ENCODE results near the gene PXK. TPM values are rescaled to one million over a fixed set of nuclear protein-coding genes. Genes with fewer than 3 reads are reported as not detected.

The PXK gene
- total and polyA plus RNA-seq, 10 of the 15 experiments (the other 5 are each of a cell fraction or from before 2014, with no cell fraction given) = 8.4 to 38.0 (median 27.6) TPM

DNA sequence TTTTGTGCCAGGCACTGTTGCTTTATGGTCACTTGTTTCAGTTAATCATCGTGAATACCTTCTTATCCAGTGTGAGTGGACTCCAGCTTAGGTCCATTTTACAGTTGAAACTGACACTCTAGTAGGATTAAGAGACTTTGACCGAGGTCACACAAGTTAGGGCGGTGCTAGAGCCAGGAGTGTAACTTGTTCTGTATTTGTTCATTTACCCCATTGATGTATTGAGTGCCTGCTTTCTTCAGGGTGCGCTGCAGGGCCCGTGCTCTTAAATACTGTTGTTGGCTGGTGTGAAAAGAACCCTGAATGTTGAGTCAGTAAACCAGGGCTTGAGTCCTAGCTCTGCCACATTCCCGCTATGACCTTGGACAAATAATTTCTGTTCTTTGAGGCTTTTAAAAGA lies 85.5 kb downstream of the PXK start (continued):
- no peak for TF ChIP-seq RAD51 (IDR thresholded peaks at IDR 0.05)

DNA sequence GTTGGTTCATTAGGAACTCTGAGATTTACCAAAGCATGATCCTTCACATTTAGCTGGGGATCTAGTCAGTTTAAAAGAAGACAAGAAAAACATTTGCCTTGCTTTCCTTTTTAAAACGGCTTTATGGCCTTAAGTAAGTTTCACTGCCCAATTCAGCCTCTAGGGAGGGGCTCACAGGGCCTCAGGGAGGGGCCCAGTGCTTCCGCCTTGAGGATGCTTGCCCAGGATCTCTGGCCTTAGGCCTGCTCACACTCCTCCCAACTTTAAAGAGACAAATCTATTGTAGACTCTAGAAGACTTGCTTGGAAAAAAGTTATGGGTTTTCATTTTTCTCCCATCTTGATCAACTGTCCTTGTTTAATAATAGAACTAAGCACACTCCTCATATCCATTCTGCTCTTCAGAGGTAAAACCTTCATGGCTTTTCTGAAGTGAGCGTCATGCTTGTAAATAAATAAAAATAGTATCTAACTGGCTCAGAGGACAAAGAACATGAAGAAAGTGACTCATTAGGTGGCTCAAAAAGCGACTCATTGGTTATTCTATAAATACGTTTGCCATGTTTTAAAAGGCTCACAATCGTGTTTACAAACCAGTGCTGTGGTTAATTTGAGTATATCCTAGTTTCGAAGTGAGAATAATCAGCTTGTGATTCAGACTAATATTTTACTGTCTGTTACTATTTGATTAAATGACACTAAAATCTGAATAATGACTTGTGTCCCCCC lies 87.3 kb downstream of the PXK start:
- Histone ChIP-seq H3K4me1 (ENCODE audit: control insufficient read depth, insufficient read depth, low read length) (peaks cover 24% of the 10 kb centered on the region), H3K27ac (ENCODE audit: control insufficient read depth, insufficient read depth) (peak overlapping the region; percentile 64), H2AFZ (ENCODE audit: control insufficient read depth, low read depth, low read length) (peak overlapping the region; percentile 24), H3K4me3 (no peak overlapping the region), H3K9ac (ENCODE audit: control insufficient read depth, insufficient read depth, low read length) (no peak overlapping the region), H4K20me1 (ENCODE audit: control insufficient read depth, insufficient read depth) (no peaks in the 10 kb centered on the region), H3K36me3 (ENCODE audit: control insufficient read depth in 2 of 2, insufficient read depth in 2 of 2, low read length in 1 of 2) (peaks cover 4 to 17% of the 10 kb centered on the region in 2 experiments; a peak in 2 of 4 replicates), H3K9me3 (replicated peaks; ENCODE audit: control insufficient read depth, insufficient read depth, low read length) (no peaks in the 10 kb centered on the region), H3K4me2 (ENCODE audit: control insufficient read depth, insufficient read depth) (peak overlapping the region; percentile 59), H3K79me2 (ENCODE audit: control insufficient read depth, insufficient read depth, low read length) (no peaks in the 10 kb centered on the region), H3K27me3 (replicated peaks in 1 of 2; ENCODE audit: control insufficient read depth in 2 of 2, insufficient read depth in 2 of 2, low read length in 1 of 2) (no peaks in the 10 kb centered on the region)
- ChIA-PET RAD21 (ENCODE audit: unreplicated experiment) (interaction anchor here (1.1 to 4.1 kb wide), 7 partner anchors 10 to 114 kb away, joined by 3 to 16 read pairs (median 4); partner anchors contain the start of genes HTD2 and RPP14), POLR2A (interaction anchor here (0.6 to 1.6 kb wide), 4 partner anchors 10 to 822 kb away, joined by 3 to 7 read pairs (median 4); no protein-coding TSS in a partner anchor), SMC1A (ENCODE audit: uncharacterized antibody, unreplicated experiment) (interaction anchor here (0.6 to 7.5 kb wide), 8 partner anchors 8 to 114 kb away, joined by 3 to 81 read pairs (median 3); partner anchors contain the start of genes HTD2, PXK and RPP14), CTCF (interaction anchor here (0.6 to 2.5 kb wide), 9 partner anchors 10 to 253 kb away, joined by 3 to 15 read pairs (median 3); partner anchors contain the start of genes HTD2, KCTD6 and RPP14)
- BruUV-seq (replicated peaks) = no TSS peak
- intact Hi-C loops (cut with micrococcal nuclease; ENCODE audit: unreplicated experiment) (no loop called here), in situ Hi-C loops (cut with MboI) (no loop called here)
- no peak for FAIRE-seq
- under 1% methylated on average over 7 of the region's 7 CpGs for WGBS (ENCODE audit: insufficient coverage, insufficient replicate concordance, low lambda C conversion rate, missing lambda C conversion rate)
- peak; percentile 32 for DNase-seq (ENCODE audit: low read depth, low spot score)
- peak; percentile 87 for ATAC-seq
- TF ChIP-seq STAT3 (IDR thresholded peaks at IDR 0.05; ENCODE audit: low read depth, low read length) (0 out of 2 replicates have a peak, but pooled peaks have one; percentile 69), EED (IDR thresholded peaks at IDR 0.05; ENCODE audit: low read depth) (no peak), RUNX3 (IDR thresholded peaks at IDR 0.05; ENCODE audit: low read length) (peak; percentile 96), MEF2B (IDR thresholded peaks at IDR 0.05; ENCODE audit: partially characterized antibody, poor library complexity, severe bottlenecking) (peak; percentile 82), MTA3 (IDR thresholded peaks at IDR 0.05; ENCODE audit: borderline replicate concordance, low read length) (peak; percentile 62; the same call in 1 of the 2 replicates), CEBPB (IDR thresholded peaks at IDR 0.05; ENCODE audit: borderline replicate concordance in 1 of 2, low read depth in 2 of 2, low read length in 2 of 2) (0 out of 4 replicates have a peak, but pooled peaks of 1 of the 2 experiments have one; percentile 57), GABPA (IDR thresholded peaks at IDR 0.05; ENCODE audit: low read depth) (peak; percentile 53; the same call in 1 of the 2 replicates), MEF2A (IDR thresholded peaks at IDR 0.05; ENCODE audit: insufficient read depth, low read depth, low read length) (peak; percentile 95), EZH2 (IDR thresholded peaks at IDR 0.05; ENCODE audit: borderline replicate concordance, control insufficient read depth, low read depth, low read length) (no peak), NFIC (IDR thresholded peaks at IDR 0.05; ENCODE audit: low read depth, low read length) (peak; percentile 83), BHLHE40 (IDR thresholded peaks at IDR 0.05; ENCODE audit: borderline replicate concordance in 1 of 2, low read depth in 2 of 2, low read length in 1 of 2) (0 out of 4 replicates have a peak, but pooled peaks of 1 of the 2 experiments have one; percentile 43), TBL1XR1 (IDR thresholded peaks at IDR 0.05; ENCODE audit: low read depth, low read length) (0 out of 2 replicates have a peak, but pooled peaks have one; percentile 38), NFYA (IDR thresholded peaks at IDR 0.05; ENCODE audit: borderline replicate concordance, low read depth, low read length) (no peak), FOXM1 (IDR thresholded peaks at IDR 0.05; ENCODE audit: low read depth, low read length) (peak; percentile 70; the same call in 1 of the 2 replicates), CBFB (IDR thresholded peaks at IDR 0.05; ENCODE audit: low read depth) (0 out of 2 replicates have a peak, but pooled peaks have one; percentile 67), JUNB (IDR thresholded peaks at IDR 0.05) (peak; percentile 89), BCL11A (IDR thresholded peaks at IDR 0.05; ENCODE audit: low read depth, low read length) (peak; percentile 71)
- TF ChIP-seq, protein P1, sequence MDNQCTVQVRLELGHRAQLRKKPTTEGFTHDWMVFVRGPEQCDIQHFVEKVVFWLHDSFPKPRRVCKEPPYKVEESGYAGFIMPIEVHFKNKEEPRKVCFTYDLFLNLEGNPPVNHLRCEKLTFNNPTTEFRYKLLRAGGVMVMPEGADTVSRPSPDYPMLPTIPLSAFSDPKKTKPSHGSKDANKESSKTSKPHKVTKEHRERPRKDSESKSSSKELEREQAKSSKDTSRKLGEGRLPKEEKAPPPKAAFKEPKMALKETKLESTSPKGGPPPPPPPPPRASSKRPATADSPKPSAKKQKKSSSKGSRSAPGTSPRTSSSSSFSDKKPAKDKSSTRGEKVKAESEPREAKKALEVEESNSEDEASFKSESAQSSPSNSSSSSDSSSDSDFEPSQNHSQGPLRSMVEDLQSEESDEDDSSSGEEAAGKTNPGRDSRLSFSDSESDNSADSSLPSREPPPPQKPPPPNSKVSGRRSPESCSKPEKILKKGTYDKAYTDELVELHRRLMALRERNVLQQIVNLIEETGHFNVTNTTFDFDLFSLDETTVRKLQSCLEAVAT (IDR thresholded peaks at IDR 0.05) = no peak
